ENCODE measurements around the gene NPC2.

NPC2 gene

DNA sequence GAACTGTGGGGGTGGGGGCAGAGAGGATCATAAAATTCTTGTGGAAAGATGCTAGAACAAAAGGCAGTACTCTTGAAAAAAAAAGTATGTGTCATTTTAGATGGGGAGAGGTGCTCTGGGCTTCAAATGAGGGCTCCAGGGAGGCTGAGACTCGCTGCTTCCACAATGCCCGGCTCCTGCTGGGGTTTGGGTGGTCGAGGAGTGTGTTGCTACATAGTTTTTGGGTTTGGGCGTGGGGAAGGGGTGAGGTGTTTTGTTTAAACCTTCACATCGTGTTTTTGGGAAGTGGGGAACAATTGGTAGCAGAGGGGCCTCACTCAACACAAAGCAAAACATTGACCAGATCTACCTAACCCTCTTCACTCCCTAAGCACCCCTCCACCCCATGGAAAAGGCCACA is 8.6 kb upstream of the NPC2 start:
- TF ChIP-seq CTCF (IDR thresholded peaks at IDR 0.05; ENCODE audit: extremely low read depth, missing control alignments), result no peak
- no peak for DNase-seq (ENCODE audit: low spot score)

GRCh38 chr14:74501135-74501614 is 8.1 kb upstream of the NPC2 start:
- no peak for DNase-seq (ENCODE audit: low spot score)
- peak; percentile 14 for TF ChIP-seq CTCF (IDR thresholded peaks at IDR 0.05; ENCODE audit: extremely low read depth, missing control alignments)

DNA sequence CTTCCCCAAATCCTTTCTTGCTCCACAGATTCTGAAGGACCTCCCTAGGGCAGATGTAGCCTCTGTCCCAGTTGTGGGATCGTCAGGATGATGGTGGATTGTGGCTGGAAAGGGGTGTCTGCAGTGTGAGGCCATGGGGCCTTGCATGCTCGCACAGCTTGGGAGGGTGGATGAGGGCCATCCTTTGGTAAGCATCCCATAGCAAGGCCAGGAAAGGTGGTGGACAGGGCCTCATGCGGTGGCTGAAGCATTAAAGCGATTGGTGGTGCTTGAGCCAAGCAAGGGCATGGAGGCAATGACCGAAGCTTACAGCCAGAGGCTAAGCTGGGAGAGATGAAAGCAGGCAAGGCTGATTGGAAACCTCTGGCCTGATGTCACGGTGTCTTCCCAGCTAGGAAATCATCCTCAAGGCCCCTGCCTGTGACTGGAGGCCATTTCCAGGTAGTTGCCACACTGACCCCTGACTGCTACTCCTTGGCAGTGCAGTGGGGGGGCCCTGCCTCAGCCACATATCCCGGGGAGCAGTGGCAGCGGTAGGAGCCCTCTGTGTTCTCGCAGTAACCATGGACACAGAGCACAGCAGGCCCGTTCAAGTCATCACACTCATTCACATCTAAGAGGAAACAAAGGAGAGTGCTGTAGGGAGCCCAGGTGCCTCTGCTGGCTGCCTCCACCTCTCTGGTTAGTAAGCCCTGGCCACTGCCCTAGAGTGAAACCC is 7.5 kb upstream of the NPC2 start:
- DNase-seq (ENCODE audit: low spot score), result no peak
- TF ChIP-seq CTCF (IDR thresholded peaks at IDR 0.05; ENCODE audit: extremely low read depth, missing control alignments), result no peak

DNA sequence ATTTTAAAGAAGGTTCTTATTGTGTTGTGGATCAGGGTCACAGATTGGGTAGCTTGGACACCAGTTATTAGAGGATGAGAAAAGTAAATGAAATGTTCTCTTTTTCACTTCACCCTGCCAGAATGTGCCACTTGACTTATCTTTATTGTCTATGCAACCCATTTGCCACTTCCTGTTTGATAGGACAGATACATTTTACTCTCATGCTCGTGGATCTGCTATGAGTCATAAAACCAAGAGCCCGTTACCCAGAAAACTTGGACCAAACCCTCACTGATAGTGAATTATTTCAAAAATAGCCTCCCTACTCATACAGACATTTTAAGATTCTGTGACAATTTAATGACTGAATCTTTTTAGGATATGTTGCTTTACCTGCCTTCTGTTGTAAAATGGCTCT is 2.3 kb upstream of the NPC2 start:
- no peak for TF ChIP-seq CTCF (IDR thresholded peaks at IDR 0.05; ENCODE audit: extremely low read depth, missing control alignments)
- DNase-seq (ENCODE audit: low spot score), result no peak

GRCh38 chr14:74493343-74494261 is 497 bp upstream of the NPC2 start, which contains the start of gene ISCA2:
TSS of gene ISCA2 (plus strand) at chr14:74493765. CDS start at chr14:74493775, 10 bp downstream.
- DNase-seq (ENCODE audit: low spot score), result peak; percentile 99
- no peak for TF ChIP-seq CTCF (IDR thresholded peaks at IDR 0.05; ENCODE audit: extremely low read depth, missing control alignments)

- TF ChIP-seq CTCF (IDR thresholded peaks at IDR 0.05; ENCODE audit: extremely low read depth, missing control alignments), result peak; percentile 25
- peak; percentile 56 for DNase-seq (ENCODE audit: low spot score)
Measured at GRCh38 chr14:74491956-74492775, 939 bp downstream of the NPC2 start.
